HepG2 (cell line): ENCODE measurements around the gene TMEM14C. TPM values are rescaled to one million over a fixed set of nuclear protein-coding genes. Genes with fewer than 3 reads are reported as not detected.

Experiments used
- ERF ChIP-seq: IDR thresholded peaks from 2 replicates; pipeline ENCODE4 v1.6.1; 2018; ENCODE audit warnings: missing biosample characterization, missing genetic modification reagents
- KAT7 ChIP-seq: IDR thresholded peaks from 2 replicates; pipeline ENCODE4 v1.6.1; 2018; ENCODE audit warnings: borderline replicate concordance, missing compliant biosample characterization
- MEIS1 ChIP-seq: sonication (generic); formaldehyde crosslinking; IDR thresholded peaks from 2 replicates; pipeline ENCODE4 v1.9.0; 2021; ENCODE audit warnings: mild to moderate bottlenecking, missing genetic modification reagents, moderate library complexity, borderline replicate concordance
- NFRKB ChIP-seq: fragments of 450-650 bp; IDR thresholded peaks from 2 replicates; pipeline ENCODE4 v1.6.1; 2017
- NPAS2 ChIP-seq: sonication (generic); formaldehyde crosslinking; IDR thresholded peaks from 2 replicates; pipeline ENCODE4 v1.8.0; 2022; ENCODE audit warnings: mild to moderate bottlenecking, missing genetic modification reagents, borderline replicate concordance
- ZKSCAN5 ChIP-seq: sonication (generic); formaldehyde crosslinking; IDR thresholded peaks from 2 replicates; pipeline ENCODE4 v1.5.1; 2020; ENCODE audit warnings: mild to moderate bottlenecking, missing genetic modification reagents
- ZNF431 ChIP-seq: sonication (generic); formaldehyde crosslinking; IDR thresholded peaks from 2 replicates; pipeline ENCODE4 v1.9.0; 2022; ENCODE audit warnings: missing genetic modification reagents, low read depth, mild to moderate bottlenecking, borderline replicate concordance
- ZNF432 ChIP-seq: sonication (generic); formaldehyde crosslinking; IDR thresholded peaks from 2 replicates; pipeline ENCODE4 v1.5.0; 2020; ENCODE audit warnings: missing genetic modification reagents, mild to moderate bottlenecking, borderline replicate concordance
- ZNF543 ChIP-seq: sonication (generic); formaldehyde crosslinking; IDR thresholded peaks from 2 replicates; pipeline ENCODE4 v1.4.0; 2020; ENCODE audit warnings: mild to moderate bottlenecking, missing genetic modification reagents
- ZNF619 ChIP-seq: sonication (generic); formaldehyde crosslinking; IDR thresholded peaks from 2 replicates; pipeline ENCODE4 v1.4.0; 2020; ENCODE audit warnings: mild to moderate bottlenecking, missing genetic modification reagents
- polyA plus RNA-seq, 8 experiments: library from polyadenylated mRNA; depleted of rRNA in 3 of 8; stranded (reverse) in 7 of 8; unstranded in 1 of 8; fragments of >200 nt; fragmentation: Illumina TruSeq in 4 of 8; extraction: Trizol in 4 of 8; gene quantifications; 2 replicates each; pipeline versions ENCODE4 v1.2.1 to v1.2.3, GENCODE V29; 2011 to 2016; ENCODE audit warnings: low read depth in 4 of 8, missing spikeins in 1 of 8, mixed read lengths in 1 of 8; ENCODE audit not compliant: insufficient read depth in 1 of 8
- total RNA-seq, 5 experiments: library from RNA; depleted of rRNA; stranded (reverse); fragments of >200 nt; fragmentation: Illumina TruSeq; extraction: Trizol; gene quantifications; 2 replicates each; pipeline ENCODE4 v1.2.3, GENCODE V29; 2016; ENCODE audit warnings: low read depth in 1 of 5
- TF ChIP-seq, protein P1 (sequence below), 2 experiments: fragments of 450-650 bp in 1 of 2; sonication (generic) in 1 of 2; formaldehyde crosslinking in 1 of 2; IDR thresholded peaks; 2 replicates each; pipeline versions ENCODE4 v1.6.1 to v1.8.0; 2016 to 2022; ENCODE audit warnings: antibody characterized with exemption in 1 of 2, mild to moderate bottlenecking in 1 of 2, missing genetic modification reagents in 1 of 2
- TF ChIP-seq, protein P2 (sequence below): IDR thresholded peaks from 2 replicates; pipeline ENCODE4 v1.6.1; 2012; ENCODE audit warnings: low read length, improper control_type of control experiment
- TF ChIP-seq, protein P3 (sequence below): IDR thresholded peaks from 2 replicates; pipeline ENCODE4 v1.6.1; 2016

The TMEM14C gene
- total and polyA plus RNA-seq, 2 of the 13 experiments (the other 11 are each of a cell fraction or from before 2014, with no cell fraction given), result 184 TPM

DNA sequence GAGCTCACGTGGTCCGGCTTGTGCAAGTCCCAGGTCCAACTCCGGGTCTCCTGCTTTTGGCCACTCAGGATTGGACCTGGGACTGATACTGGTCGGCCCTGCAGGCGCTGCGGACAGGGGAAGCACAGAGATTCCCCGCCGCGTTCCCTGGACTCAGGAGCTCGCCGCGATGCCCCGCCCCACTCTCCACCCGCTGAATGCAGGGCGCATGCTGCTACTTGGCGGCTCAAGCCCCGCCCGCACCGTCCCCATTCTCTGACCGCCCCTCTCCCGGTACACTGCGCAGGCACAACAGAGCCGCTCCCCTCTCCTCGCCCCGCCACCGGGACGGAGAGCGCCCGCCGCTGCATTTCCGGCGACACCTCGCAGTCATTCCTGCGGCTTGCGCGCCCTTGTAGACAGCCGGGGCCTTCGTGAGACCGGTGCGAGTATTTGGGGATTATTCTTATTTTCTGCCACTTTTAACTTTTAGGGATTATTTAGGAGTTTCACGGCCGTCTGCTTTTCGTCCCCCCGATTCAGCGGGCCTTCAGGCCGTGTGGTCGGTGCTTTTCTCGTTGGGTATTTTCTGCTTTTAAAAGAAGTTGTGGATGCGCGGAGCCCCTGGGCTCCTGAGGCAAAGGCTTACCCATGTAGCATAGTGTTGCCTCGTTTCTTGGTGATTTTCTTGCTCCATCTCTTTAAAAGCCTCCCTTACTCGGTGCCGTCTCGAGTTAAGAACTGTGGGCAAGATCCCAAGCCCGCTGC, at the start of gene TMEM14C (continued):
- TF ChIP-seq, protein P1, sequence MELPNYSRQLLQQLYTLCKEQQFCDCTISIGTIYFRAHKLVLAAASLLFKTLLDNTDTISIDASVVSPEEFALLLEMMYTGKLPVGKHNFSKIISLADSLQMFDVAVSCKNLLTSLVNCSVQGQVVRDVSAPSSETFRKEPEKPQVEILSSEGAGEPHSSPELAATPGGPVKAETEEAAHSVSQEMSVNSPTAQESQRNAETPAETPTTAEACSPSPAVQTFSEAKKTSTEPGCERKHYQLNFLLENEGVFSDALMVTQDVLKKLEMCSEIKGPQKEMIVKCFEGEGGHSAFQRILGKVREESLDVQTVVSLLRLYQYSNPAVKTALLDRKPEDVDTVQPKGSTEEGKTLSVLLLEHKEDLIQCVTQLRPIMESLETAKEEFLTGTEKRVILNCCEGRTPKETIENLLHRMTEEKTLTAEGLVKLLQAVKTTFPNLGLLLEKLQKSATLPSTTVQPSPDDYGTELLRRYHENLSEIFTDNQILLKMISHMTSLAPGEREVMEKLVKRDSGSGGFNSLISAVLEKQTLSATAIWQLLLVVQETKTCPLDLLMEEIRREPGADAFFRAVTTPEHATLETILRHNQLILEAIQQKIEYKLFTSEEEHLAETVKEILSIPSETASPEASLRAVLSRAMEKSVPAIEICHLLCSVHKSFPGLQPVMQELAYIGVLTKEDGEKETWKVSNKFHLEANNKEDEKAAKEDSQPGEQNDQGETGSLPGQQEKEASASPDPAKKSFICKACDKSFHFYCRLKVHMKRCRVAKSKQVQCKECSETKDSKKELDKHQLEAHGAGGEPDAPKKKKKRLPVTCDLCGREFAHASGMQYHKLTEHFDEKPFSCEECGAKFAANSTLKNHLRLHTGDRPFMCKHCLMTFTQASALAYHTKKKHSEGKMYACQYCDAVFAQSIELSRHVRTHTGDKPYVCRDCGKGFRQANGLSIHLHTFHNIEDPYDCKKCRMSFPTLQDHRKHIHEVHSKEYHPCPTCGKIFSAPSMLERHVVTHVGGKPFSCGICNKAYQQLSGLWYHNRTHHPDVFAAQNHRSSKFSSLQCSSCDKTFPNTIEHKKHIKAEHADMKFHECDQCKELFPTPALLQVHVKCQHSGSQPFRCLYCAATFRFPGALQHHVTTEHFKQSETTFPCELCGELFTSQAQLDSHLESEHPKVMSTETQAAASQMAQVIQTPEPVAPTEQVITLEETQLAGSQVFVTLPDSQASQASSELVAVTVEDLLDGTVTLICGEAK (IDR thresholded peaks at IDR 0.05), result no peak
- TF ChIP-seq, protein P1 (CRISPR knock-in tag; IDR thresholded peaks at IDR 0.05), result peak; percentile 88; the same call in 1 of the 2 replicates
- TF ChIP-seq KAT7 (CRISPR knock-in tag) (peak; percentile 96), MEIS1 (CRISPR knock-in tag) (peak; percentile 99; the same call in 1 of the 2 replicates), ZNF543 (CRISPR knock-in tag) (peak; percentile 98), NFRKB (no peak), ZNF432 (CRISPR knock-in tag) (no peak), ERF (peak; percentile 96), ZNF619 (peak; percentile 98; the same call in 1 of the 2 replicates), ZKSCAN5 (CRISPR knock-in tag) (0 out of 2 replicates have a peak, but pooled peaks have one; percentile 57), ZNF431 (CRISPR knock-in tag) (peak; percentile 81), NPAS2 (CRISPR knock-in tag) (0 out of 2 replicates have a peak, but pooled peaks have one; percentile 90)
- TF ChIP-seq, protein P2, sequence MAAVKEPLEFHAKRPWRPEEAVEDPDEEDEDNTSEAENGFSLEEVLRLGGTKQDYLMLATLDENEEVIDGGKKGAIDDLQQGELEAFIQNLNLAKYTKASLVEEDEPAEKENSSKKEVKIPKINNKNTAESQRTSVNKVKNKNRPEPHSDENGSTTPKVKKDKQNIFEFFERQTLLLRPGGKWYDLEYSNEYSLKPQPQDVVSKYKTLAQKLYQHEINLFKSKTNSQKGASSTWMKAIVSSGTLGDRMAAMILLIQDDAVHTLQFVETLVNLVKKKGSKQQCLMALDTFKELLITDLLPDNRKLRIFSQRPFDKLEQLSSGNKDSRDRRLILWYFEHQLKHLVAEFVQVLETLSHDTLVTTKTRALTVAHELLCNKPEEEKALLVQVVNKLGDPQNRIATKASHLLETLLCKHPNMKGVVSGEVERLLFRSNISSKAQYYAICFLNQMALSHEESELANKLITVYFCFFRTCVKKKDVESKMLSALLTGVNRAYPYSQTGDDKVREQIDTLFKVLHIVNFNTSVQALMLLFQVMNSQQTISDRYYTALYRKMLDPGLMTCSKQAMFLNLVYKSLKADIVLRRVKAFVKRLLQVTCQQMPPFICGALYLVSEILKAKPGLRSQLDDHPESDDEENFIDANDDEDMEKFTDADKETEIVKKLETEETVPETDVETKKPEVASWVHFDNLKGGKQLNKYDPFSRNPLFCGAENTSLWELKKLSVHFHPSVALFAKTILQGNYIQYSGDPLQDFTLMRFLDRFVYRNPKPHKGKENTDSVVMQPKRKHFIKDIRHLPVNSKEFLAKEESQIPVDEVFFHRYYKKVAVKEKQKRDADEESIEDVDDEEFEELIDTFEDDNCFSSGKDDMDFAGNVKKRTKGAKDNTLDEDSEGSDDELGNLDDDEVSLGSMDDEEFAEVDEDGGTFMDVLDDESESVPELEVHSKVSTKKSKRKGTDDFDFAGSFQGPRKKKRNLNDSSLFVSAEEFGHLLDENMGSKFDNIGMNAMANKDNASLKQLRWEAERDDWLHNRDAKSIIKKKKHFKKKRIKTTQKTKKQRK, result no peak
- TF ChIP-seq, protein P3, sequence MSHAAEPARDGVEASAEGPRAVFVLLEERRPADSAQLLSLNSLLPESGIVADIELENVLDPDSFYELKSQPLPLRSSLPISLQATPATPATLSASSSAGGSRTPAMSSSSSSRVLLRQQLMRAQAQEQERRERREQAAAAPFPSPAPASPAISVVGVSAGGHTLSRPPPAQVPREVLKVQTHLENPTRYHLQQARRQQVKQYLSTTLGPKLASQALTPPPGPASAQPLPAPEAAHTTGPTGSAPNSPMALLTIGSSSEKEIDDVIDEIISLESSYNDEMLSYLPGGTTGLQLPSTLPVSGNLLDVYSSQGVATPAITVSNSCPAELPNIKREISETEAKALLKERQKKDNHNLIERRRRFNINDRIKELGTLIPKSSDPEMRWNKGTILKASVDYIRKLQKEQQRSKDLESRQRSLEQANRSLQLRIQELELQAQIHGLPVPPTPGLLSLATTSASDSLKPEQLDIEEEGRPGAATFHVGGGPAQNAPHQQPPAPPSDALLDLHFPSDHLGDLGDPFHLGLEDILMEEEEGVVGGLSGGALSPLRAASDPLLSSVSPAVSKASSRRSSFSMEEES (CRISPR knock-in tag), result peak; percentile 97
